Natural killer cell (primary cell): ENCODE data around the gene POLD1. TPM values are rescaled to one million over a fixed set of nuclear protein-coding genes. Genes with fewer than 3 reads are reported as not detected.

Experiments
- ATAC-seq, 3 donors: fragments of 150-1000 bp in 2 of 3; fragments of 200-7000 bp in 1 of 3; cut with Tn5 transposase; 1 replicate in 1 of 3; 2 replicates in 2 of 3; pipeline ENCODE4 v1.10.0; 2021; ENCODE audit warnings: mild to moderate bottlenecking in 2 of 3, moderate library complexity in 2 of 3
- DNase-seq, 2 donors: peaks; one replicate each; pipeline versions ENCODE4 v3.0.0 to v3.0.0-alpha.2; 2013 to 2021; ENCODE audit warnings: mixed read lengths in 1 of 2
- H3K27ac ChIP-seq: one replicate; pipeline ENCODE4 v1.5.1; 2013; ENCODE audit warnings: mild to moderate bottlenecking, low read length
- H3K27me3 ChIP-seq: one replicate; pipeline ENCODE4 v1.6.1; 2013; ENCODE audit warnings: low read length; ENCODE audit not compliant: control insufficient read depth, insufficient read depth
- H3K36me3 ChIP-seq: one replicate; pipeline ENCODE4 v1.6.1; 2013; ENCODE audit warnings: low read length; ENCODE audit not compliant: control insufficient read depth, insufficient read depth
- H3K4me1 ChIP-seq: one replicate; pipeline ENCODE4 v1.6.1; 2013; ENCODE audit warnings: low read length; ENCODE audit not compliant: control insufficient read depth, insufficient read depth
- H3K4me3 ChIP-seq: one replicate; pipeline ENCODE4 v1.5.1; 2013; ENCODE audit warnings: low read length
- H3K9me3 ChIP-seq: one replicate; pipeline ENCODE4 v1.6.1; 2013; ENCODE audit warnings: low read length; ENCODE audit not compliant: control insufficient read depth, insufficient read depth
- H3K27ac Mint-ChIP-seq, 2 donors: one replicate each; pipeline ENCODE4 v1.8.0; 2022; ENCODE audit warnings: mild to moderate bottlenecking in 2 of 2, mixed read lengths in 2 of 2, moderate library complexity in 1 of 2
- H3K27me3 Mint-ChIP-seq, 2 donors: one replicate each; pipeline ENCODE4 v1.8.0; 2022; ENCODE audit warnings: low read depth in 2 of 2, mixed read lengths in 2 of 2
- H3K36me3 Mint-ChIP-seq: one replicate; pipeline ENCODE4 v1.8.0; 2022; ENCODE audit warnings: mixed read lengths
- H3K4me1 Mint-ChIP-seq, 2 donors: one replicate each; pipeline ENCODE4 v1.8.0; 2022; ENCODE audit warnings: mixed read lengths in 2 of 2
- H3K4me3 Mint-ChIP-seq: one replicate; pipeline ENCODE4 v1.8.0; 2022; ENCODE audit warnings: mild to moderate bottlenecking, moderate library complexity, mixed read lengths
- H3K9me3 Mint-ChIP-seq, 2 donors: one replicate each; pipeline ENCODE4 v1.8.0; 2022; ENCODE audit warnings: mixed read lengths in 2 of 2
- WGBS: methylation state at CpG from one replicate; pipeline ENCODE4 v1.1.7; 2013; ENCODE audit warnings: missing lambda C conversion rate; ENCODE audit not compliant: insufficient coverage; 5-methylcytosine and 5-hydroxymethylcytosine counted together
- intact Hi-C: fragments of 100-400 bp; cut with micrococcal nuclease; formaldehyde crosslinking; loops from one replicate; pipeline ENCODE4 v1.14.2; 2022
- total RNA-seq, 4 donors: library from RNA; stranded (reverse); fragments of 120-200 nt in 1 of 4; gene quantifications; one replicate each; pipeline versions ENCODE4 v1.2.3 to v1.2.4, GENCODE V29; 2013 to 2022
- TF ChIP-seq, protein P1 (sequence below): fragments of 200-600 bp; IDR thresholded peaks from one replicate; pipeline ENCODE4 v1.8.0; 2022; ENCODE audit warnings: antibody characterized with exemption

POLD1 gene
- total RNA-seq, 3 donors from 2014 or later (not counting 1 experiment from before 2014, with no cell fraction given): 26.1 to 32.0 (median 30.2) TPM

DNA sequence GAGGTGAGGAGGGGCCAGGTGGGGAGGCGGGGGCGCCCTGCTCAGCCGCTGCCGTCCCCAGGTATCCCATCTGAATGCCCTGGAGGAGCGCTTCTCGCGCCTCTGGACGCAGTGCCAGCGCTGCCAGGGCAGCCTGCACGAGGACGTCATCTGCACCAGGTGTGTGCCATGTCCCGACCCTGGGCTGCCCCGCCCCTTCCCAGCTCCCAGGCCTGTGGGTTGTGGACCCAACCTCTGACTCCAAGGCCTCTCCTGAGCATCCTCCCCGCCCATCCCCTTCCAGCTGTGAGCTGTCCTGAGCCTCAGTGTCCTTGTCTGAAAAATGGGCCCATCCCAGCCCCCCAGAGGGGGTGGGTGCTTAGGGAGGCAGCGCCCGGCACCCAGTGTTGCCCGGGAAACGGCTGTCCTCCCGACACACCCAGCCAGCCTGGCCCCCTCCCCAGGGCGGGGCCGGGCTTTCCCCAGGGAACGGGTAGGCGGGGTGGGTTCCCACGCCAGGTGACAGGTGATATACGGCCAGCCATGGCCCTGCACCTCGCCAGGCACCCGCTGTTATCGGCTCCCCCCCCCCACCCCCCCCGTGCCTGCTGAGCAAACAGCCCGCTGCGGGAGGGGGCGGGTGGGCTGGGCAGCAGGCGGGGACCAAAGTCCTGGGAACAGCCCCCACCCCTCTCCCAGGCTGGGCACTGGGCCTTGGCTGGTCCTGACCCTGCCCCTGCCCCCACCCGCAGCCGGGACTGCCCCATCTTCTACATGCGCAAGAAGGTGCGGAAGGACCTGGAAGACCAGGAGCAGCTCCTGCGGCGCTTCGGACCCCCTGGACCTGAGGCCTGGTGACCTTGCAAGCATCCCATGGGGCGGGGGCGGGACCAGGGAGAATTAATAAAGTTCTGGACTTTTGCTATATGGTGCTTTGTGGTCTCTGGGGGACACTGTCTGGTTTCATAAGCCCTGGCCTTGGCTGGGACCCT, 33.2 kb downstream of the POLD1 start:
- TF ChIP-seq, protein P1, sequence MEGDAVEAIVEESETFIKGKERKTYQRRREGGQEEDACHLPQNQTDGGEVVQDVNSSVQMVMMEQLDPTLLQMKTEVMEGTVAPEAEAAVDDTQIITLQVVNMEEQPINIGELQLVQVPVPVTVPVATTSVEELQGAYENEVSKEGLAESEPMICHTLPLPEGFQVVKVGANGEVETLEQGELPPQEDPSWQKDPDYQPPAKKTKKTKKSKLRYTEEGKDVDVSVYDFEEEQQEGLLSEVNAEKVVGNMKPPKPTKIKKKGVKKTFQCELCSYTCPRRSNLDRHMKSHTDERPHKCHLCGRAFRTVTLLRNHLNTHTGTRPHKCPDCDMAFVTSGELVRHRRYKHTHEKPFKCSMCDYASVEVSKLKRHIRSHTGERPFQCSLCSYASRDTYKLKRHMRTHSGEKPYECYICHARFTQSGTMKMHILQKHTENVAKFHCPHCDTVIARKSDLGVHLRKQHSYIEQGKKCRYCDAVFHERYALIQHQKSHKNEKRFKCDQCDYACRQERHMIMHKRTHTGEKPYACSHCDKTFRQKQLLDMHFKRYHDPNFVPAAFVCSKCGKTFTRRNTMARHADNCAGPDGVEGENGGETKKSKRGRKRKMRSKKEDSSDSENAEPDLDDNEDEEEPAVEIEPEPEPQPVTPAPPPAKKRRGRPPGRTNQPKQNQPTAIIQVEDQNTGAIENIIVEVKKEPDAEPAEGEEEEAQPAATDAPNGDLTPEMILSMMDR: no peak
- H3K9me3 ChIP-seq: no peaks in the 10 kb centered on the region
- ATAC-seq (no peak), DNase-seq (no peak)
- H3K4me3 ChIP-seq: peak overlapping the region; percentile 55
- peak overlapping the region; percentile 75 for H3K27ac ChIP-seq
- Mint-ChIP-seq H3K27ac (no peak overlapping the region), H3K4me3 (no peak overlapping the region), H3K27me3 (peaks cover 23 to 27% of the 10 kb centered on the region in 2 donors), H3K9me3 (no peaks in the 10 kb centered on the region), H3K4me1 (peaks cover 12 to 27% of the 10 kb centered on the region in 2 donors), H3K36me3 (no peaks in the 10 kb centered on the region)
- peaks cover 6% of the 10 kb centered on the region for H3K27me3 ChIP-seq
- intact Hi-C loops: no loop called here
- peaks cover 53% of the 10 kb centered on the region for H3K4me1 ChIP-seq
- H3K36me3 ChIP-seq: no peaks in the 10 kb centered on the region
- 83% methylated on average over 41 of the region's 42 CpGs for WGBS

DNA sequence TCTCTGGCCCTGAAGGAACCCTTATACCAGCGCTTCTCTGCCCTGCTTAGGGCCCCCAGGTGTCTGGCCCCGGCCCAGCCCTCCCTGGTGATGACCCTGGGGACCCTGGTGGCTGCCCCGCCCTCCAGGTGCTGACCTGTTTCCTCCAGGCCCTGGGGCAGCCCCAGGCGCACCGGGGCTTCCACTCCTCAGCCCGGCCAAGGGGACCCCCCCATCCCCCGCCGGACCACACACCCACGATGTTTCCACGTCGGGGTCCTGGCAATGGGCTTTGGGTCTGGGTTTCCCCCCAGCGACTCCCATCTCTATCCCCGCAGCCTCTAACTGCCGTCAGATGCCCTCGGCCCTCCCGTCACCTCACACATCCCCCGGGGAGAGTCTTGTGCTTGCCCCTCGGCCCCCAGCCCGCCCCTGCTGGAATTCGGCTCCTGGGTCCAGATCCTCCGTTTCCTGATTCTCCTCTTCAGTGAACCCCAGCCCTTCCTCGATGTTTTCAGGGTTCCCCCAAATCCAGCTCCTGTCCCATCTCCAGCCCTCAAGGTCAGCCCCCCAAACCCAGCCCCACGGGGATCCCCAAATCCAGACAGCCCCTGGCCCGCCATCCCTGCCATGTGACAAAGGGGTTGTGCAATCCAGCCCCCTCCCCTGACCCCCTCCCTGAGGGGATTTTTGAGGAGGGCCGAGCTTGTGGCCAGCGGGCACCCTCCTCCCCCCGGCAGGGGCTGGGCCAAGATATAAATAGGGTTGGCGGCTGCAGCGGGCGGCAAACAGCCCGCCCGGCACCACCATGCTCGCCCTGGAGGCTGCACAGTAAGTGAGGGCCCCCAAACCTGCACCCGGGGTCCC, 34.3 kb downstream of the POLD1 start, which contains the start of gene SPIB:
SPIB (plus strand) TSS at position 763 of the 846 bp plus-strand sequence; CDS start at position 788, 25 bp downstream.
- Mint-ChIP-seq H3K4me1 (peaks cover 12 to 27% of the 10 kb centered on the region in 2 donors), H3K4me3 (no peak within 1 kb of the TSS), H3K36me3 (no peaks in the 10 kb centered on the region), H3K9me3 (no peaks in the 10 kb centered on the region), H3K27me3 (peaks cover 23 to 27% of the 10 kb centered on the region in 2 donors), H3K27ac (peak within 1 kb of the TSS in 1 of 2 donors; percentile 73)
- peak within 1 kb of the TSS; percentile 55 for H3K4me3 ChIP-seq
- TF ChIP-seq, protein P1: no peak
- H3K9me3 ChIP-seq: no peaks in the 10 kb centered on the region
- H3K36me3 ChIP-seq: no peaks in the 10 kb centered on the region
- peaks cover 6% of the 10 kb centered on the region for H3K27me3 ChIP-seq
- no peak for ATAC-seq
- no peak for DNase-seq
- intact Hi-C loops: no loop called here
- peak within 1 kb of the TSS; percentile 74 for H3K27ac ChIP-seq
- peaks cover 53% of the 10 kb centered on the region for H3K4me1 ChIP-seq
- 35% methylated on average over 34 of the region's 34 CpGs for WGBS

DNA sequence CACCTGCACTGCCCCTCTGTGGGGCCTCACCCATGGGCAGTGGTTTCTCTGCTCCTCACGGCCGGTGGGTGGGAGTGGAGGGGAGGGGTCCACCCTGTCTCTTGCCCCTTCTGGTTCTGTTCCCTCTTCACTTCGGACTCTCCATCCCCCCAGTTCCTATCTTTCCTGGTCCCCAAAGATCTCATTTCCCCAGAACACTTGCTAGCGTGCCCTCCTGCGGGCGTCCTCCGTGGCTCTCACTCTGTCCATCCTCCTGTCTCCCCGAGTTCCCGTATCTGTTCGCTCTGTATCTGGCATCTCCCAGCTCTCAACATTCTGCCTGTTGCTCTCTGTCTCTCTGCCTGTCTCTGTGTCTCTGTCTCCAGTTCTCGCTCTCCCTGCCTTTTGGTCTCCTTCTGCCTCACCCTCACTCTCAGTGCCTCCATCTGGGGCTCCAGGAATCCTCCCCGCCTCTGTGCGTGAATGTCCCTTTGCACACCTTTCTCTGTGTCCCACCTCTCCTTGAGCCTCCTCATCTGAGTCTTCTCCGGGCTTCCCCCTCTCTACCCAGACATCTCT, 35.0 kb downstream of the POLD1 start:
- Histone ChIP-seq H3K36me3 (no peaks in the 10 kb centered on the region), H3K9me3 (no peaks in the 10 kb centered on the region), H3K4me1 (peaks cover 53% of the 10 kb centered on the region), H3K4me3 (peak overlapping the region; percentile 55), H3K27ac (peak overlapping the region; percentile 74), H3K27me3 (peaks cover 6% of the 10 kb centered on the region)
- H3K4me3 Mint-ChIP-seq: no peak overlapping the region
- DNase-seq: no peak
- H3K27me3 Mint-ChIP-seq: peaks cover 23 to 27% of the 10 kb centered on the region in 2 donors
- TF ChIP-seq, protein P1: no peak
- H3K36me3 Mint-ChIP-seq: no peaks in the 10 kb centered on the region
- H3K4me1 Mint-ChIP-seq: peaks cover 12 to 27% of the 10 kb centered on the region in 2 donors
- no peaks in the 10 kb centered on the region for H3K9me3 Mint-ChIP-seq
- 23% methylated on average over 12 of the region's 14 CpGs for WGBS
- intact Hi-C loops: no loop called here
- no peak for ATAC-seq
- peak overlapping the region in 1 of 2 donors; percentile 73 for H3K27ac Mint-ChIP-seq
